AG08395 (cell line): ENCODE data around the gene TWF1.
"Not testable (repeated sequence)": the region's sequence is repeated elsewhere in the genome, so short reads cannot be mapped to it uniquely, and the experiment has no call there.

Experiments used
- DNase-seq: peaks from one replicate; pipeline ENCODE4 v3.0.0; 2012; ENCODE audit warnings: mixed read lengths, low spot score

Gene TWF1

DNA sequence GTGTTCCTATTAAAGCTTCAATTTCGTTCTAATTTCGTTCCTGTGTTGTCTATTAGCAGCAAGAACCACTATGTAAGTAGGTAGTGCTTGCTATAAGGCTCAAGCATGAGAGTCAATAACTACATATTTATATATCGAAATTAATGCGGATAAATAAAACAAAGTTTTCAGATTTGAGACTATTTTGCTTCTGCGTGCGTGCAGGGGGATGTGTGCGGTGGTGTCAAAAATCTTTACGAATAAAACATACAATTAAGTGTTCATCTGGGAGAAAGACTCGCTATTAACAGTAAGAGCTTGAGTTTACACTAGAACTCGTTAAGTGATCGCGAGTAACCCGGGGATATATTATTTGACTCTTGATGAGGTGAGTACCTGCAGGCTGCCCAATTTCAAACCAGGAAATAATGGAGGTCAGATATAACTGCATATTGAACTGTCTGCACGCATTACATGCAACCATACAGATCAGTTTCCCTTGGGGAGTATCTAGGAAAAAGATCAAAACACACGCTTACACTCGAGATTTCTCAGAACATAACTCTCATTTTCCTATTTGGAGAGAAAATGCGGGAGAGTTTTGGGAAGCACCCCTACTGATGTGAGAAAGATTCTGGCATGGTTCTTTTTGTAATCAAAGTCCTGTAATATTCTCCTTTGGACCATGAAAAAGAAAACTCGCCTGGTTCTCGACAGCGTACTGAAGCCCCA, 813 bp downstream of the TWF1 start:
- DNase-seq = no peak

DNA sequence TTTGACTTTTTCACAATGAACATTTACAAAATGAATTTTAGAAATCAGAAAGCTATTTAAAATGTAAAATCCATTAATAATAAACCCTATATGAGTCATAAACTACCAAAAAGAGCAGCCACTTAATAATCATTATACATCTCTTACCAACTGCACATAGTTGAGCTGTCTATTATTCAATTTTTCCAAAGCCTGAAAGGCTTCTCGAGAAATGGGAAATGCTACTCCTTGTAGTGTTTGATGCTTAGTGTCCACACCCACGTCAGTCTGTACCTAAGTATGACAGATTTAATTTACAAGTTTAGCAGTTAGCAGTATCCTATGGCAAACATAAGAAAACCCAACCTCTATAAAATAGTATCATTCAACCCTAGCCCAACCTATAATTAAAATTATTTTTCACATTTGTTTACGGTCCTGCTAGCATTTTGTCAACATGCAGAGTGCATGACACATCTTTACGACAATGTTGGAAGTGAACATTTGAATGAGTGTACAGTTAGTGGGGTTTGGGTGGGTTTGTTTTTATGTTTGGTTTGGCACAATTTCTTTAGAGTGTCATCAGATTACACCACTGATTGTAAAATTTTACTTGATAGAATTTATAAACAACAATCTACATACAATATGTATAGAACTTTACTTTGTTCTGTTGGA, 8.4 kb downstream of the TWF1 start:
- DNase-seq = no peak

- DNase-seq = no peak
Observed at GRCh38 chr12:43795716-43796280, 10.3 kb downstream of the TWF1 start.

DNA sequence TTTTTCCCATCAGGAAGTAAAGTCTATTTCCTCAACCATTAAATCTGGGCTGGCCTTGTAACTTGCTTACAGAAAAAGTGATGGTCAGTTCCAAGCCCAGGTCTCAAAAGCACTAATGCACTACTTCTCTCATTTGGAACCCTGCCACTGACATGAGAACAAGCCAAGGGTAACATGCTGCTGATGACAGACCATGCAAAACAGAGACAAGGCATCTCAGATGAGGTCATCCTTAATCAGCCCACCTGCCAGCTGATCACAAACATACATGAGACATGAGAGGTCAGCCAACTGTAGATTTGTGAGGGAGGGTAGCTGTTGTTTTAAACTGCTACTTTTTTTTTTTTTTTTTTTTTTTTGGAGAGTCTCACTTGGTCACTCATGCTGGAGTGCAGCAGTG, 16.2 kb downstream of the TWF1 start:
- DNase-seq = no peak

GRCh38 chr12:43786899-43787693, 19.0 kb downstream of the TWF1 start:
- no peak for DNase-seq

DNA sequence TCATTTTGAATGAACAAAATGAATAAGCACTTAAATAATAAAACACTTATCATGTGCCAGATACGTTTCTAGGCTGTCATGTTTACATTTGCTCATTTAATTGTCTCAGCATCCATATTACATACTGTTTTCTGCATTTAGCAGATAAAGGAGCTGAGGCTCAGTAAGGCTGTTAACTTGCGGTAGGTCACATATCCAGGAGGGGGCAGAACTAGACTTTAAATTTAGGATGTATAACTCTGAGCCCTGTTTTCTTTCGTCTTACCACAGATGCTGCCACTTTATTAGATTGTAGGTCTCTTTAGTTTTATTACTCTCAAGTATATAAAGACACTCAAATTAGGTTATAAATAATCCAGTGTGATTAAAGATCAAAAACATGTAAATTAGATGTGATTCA, 29.6 kb downstream of the TWF1 start:
- DNase-seq = peak; percentile 30

GRCh38 chr12:43766291-43766690, 39.8 kb downstream of the TWF1 start:
- DNase-seq = no peak

DNA sequence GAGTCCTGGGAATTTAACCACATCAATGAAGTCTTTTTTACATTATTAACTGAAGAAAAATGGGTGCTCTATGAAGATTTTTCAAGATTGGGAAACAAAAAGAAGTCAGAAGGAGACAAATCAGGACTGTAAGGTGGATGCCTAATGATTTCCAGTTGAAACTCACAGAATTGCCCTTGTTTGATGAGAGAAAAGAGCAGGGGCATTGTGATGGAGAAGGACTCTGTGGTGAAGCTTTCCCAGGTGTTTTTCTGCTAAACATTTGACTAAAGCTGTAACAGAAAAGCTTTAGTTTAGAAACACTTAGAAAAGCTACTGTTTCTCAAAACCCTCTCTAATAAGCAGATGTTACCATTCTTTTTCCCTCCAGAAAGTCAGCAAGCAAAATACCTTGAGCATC, 41.6 kb downstream of the TWF1 start:
- no peak for DNase-seq

GRCh38 chr12:43763769-43764168, 42.3 kb downstream of the TWF1 start:
- DNase-seq = no peak

- DNase-seq = no peak
Observed at GRCh38 chr12:43762596-43762995, 43.5 kb downstream of the TWF1 start.

DNA sequence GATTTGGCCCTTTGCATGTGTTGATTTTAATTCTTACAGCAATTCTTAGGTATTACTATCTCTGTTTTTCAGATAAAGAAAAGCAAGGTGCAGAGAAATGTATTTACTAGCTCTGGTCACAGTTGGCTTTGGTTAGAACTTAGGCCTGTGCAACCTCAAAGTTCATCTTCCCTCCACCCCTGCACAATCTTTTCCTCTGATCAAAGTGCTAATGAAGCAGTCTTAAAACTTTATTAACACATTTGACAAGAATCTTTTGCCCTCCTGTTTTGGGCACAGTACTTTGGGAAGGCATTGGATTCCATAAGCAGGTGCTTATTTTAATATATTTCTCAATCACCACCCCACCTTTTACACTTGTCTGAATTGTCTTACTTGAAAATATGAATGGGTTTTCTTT, 44.6 kb downstream of the TWF1 start:
- no peak for DNase-seq

GRCh38 chr12:43760396-43760795, 45.7 kb downstream of the TWF1 start:
- no peak for DNase-seq

- DNase-seq = peak; percentile 98
Observed at GRCh38 chr12:43758728-43759563, 47.2 kb downstream of the TWF1 start, which contains the start of the genes IRAK4 and PUS7L. Gene IRAK4 (plus strand): TSS chr12:43758951. CDS start chr12:43768112, 9,161 bp downstream. Gene PUS7L (minus strand): TSS chr12:43758790. CDS start chr12:43755245, 3,545 bp downstream.

- peak; percentile 44 for DNase-seq
Observed at GRCh38 chr12:43758247-43758727, 47.8 kb downstream of the TWF1 start.

- DNase-seq = no peak
Observed at GRCh38 chr12:43754015-43754414, 52.1 kb downstream of the TWF1 start.

- DNase-seq = not testable (repeated sequence)
Observed at GRCh38 chr12:43751360-43751759, 54.8 kb downstream of the TWF1 start.

DNA sequence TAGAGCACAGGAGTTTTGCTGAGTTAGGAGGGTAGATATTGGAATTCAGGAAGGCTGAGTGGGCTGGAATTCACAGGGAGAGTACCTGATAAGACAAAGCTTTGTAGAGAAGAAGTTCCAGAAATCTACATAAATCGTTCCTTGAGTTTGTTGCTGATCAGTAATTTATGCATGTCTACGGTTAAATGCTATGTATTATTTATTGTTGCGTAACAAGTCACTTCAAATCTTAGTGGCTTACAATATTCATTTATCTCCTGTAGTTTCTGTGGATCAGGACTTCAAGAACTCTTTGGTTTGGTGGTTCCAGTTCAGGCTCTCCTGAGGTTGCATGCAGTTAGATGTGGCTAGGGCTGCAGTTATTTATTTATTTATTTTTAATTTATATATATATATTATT, 55.3 kb downstream of the TWF1 start:
- no peak for DNase-seq

GRCh38 chr12:43749016-43749415, 57.1 kb downstream of the TWF1 start:
- DNase-seq = no peak

DNA sequence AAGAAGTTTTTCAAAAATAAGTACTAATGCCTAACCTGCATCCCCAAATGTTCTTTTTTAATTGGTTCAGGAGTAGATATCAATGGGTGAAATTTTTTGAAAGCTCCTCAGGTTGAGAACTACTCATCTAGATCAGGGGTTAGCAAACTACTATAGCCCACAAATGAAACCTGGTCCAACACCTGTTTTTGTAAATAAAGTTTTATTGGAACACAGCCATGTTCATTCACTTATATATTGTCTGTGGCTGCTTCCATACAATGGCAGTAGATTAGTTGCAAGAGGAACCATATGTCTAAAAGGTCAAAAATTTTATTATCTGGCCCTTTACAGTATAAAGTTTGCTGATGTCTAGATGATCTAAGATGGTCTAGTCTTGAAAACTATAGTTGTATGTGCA, 61.3 kb downstream of the TWF1 start:
- DNase-seq = no peak
